GM19395 (cell line): ENCODE data around the gene CABLES1.

Experiments used
- ATAC-seq: cut with Tn5 transposase; IDR thresholded peaks from one replicate; pipeline ENCODE4 v1.9.1; 2021; ENCODE audit warnings: mild to moderate bottlenecking, moderate library complexity; ENCODE audit not compliant: unreplicated experiment

CABLES1 gene

DNA sequence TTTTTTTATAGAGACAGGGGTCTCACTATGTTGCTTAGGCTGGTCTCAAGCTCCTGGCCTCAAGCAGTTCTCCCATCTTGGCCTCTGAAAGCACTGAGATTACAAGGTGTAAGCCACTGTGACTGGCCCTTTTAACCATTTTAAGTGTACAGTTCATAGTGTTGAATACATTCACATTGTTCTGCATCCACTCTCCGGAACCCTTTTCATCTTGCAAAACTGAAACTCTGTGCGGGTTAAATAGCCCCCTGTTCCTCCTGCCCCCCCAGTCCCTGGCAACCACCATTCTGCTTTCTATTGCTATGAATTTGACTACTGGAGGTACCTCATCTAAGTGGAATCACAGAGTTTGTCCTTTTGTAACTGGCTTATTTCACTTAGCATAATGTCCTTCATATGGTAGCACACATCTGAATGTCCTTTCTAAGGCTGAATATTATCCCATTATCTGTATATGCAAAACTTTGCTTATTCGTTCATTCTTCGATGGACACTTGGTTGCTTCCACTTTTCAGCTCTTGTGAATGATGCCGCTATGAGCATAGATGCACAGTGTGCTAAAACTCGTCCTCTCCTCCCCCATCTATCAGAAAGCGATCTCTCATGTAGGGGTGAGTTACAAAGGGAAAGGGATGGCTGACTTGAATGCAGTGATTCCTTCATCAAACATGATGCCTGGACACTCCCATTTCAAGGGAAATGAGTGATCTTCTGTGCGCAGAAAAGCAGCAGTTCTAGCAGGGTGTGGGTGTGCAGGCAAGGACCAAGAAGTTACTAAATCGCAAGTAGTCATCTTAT, 30.2 kb downstream of the CABLES1 start:
- ATAC-seq: no peak

DNA sequence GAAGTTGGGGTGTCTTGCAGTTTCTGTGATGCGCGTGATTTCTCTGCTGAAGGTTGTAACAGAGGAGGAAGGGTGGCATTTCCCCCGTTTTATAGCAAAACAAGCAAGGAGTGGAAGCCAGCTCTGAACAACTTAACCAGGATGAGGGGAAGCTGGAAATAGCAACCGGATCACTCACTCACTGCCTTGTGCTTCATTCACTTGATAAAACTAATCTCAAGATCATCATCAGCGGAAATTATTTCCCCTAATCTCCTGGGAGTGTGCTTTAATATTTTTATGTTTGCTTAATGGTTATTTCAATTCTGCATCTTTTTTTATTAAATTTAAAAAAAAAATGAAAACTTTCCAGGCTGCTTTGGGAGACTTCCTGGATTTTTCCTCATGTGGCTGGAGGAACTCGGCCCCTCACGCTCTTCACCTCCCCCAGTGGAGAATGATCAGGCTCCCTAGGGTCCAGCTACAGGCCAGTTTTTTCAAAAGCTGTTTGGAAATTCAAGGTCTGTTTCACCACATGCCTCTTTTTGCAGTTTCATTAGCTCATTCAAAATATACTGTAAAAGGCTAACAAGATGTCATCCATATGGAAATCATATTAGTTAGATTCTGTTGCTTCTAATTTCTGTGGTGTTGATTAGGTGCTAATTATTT, 31.7 kb downstream of the CABLES1 start:
- no peak for ATAC-seq

DNA sequence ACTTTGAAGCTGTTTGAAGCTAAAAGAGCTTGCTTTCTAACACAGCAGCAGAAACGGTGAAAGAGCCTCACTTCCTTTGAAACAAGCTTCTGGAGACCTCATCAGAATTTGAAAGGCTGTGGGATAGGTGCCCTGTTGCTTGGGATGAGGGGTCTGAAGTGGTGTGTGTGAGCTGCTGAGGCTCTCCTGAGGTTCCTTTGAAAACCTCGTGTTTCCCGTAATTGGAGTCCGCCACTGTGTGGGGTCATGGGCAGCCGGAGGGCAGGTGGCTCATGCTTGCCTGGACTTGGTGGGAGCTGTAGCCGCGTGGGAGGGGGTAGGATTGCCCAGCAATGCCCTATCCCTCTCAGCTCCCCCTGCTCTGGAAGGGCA, 34.4 kb downstream of the CABLES1 start:
- ATAC-seq: no peak

DNA sequence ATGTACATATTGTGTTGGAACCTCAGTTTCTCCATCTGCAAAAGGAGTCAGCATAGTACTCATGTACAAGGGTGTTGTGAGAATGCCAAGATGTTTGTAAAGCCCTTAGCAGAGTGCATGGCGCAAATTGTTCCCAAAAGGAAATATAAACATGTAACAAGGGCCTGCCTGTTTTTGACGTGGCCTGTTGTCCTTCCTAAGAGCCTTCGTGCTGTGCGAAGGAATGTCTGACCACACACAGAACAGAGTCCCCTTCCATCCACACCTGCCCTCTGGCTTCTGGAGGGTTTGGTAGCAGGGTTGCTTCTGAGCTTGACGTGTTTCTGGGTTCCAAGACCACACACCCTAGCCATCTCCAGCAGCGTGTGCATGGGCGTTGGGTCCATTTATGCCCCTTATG, 34.9 kb downstream of the CABLES1 start:
- no peak for ATAC-seq

DNA sequence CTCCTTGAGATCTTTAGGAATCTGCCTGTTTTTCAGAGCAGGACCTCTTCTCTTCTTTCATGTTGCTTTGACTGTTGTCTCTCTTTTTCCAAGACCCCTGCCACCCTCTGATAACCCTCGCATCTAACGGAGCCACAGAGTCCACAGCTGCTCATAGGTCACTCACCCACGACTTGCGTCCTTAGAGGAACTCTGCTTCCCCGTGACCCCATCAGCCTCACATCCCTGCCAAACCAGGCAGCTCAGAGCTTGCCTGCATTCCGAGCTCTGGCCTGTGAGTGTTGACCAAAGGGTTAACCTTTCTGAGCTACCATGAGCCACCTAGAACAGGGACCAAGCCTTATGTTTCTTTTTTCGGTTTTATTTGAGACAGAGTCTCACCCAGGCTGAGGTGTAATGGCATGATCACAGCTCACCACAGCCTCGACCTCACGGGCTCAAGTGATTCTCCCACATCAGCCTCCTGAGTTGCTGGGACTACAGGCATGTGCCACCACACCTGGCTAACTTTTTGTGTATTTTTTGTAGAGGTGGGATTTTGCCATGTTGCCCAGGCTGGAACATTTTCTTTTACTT, 36.4 kb downstream of the CABLES1 start:
- no peak for ATAC-seq

DNA sequence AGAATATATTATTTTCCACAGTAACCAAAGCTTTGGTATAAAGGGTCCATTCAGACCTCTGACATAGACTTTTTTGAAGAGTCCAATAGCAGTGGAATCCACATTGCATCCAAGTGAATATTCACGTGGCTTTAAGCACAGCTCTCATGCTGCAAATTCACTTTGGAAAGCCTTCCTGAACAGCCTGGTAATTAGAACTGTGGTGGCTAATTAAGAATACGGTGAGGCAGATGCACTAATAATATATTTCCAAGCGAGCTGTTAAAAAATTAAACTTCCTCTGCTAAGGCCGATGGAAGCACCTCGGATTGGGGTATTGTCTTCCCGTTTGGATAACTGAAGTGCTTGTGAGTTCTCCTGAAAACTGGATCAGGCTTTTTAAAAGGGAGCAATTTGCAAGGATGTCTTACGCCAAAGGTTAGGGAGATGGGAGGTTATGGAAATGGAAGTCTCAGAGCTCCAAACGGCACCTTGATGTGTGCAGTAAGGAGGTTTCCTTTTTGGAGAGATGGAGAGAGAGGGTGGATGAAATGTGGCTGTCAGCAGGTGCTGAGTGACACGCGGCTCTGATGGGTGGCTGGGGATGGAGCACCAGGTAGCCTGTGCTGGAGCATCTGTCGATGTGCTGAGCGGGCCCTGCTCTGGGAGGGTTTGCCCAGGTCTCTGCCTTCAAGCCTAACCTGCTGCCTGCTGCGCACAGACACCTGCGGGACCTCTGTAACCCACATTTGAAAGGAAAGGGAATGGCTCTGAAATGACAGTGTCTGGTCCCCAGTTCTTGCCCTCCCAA, 37.5 kb downstream of the CABLES1 start:
- no peak for ATAC-seq

DNA sequence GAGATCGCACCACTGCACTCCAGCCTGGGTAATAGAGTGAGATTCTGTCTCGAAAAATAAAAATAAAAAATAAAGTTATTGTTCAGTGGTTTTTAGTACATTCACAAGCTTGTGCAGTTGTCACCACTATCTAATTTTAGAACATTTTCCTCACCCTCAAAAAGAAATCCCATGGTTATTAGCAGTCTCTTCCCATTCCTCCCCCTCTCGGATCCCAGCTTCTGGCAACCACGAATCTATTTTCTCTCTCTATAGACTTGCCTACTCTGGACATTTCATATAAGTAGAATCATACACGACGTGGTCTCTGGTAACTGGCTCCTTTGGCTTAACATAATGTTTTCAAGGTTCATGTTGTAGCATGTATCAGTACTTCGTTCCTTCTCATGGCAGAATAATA, 38.6 kb downstream of the CABLES1 start:
- ATAC-seq: no peak

DNA sequence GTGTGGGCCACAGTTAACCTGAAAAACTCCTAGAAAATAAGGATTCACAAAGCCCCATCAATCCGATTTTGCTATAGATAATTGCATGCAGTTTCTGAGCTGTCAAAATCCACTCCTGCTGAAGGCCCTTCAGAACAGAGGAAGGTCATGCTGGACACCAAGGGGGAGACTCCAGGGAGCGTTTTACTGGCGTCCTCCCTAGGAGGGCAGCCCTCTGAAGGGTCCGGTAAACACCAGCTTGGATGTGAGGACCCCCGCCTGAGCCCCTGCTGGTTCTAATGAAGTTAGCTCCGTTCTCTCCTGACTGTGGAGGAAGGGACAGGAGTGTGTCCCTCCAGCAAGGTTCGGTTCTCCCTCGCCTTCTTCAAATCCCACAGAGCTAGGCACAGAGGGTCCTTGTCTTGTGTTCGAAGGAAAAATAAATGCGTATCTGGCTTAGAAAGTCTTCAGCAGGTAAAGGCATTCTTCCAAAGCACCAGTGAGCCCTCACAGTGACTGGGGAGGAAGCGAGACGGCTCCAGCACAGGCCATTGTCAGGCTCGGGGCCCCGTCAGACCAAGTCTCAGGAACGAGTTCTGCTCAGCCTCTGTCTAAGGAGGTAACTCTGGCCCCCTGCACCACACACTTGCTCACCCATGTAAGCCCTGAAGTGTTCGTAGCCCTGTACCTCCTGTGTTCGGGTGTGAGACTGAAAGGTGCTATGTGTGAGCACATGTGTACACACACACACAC, 41.6 kb downstream of the CABLES1 start:
- no peak for ATAC-seq

DNA sequence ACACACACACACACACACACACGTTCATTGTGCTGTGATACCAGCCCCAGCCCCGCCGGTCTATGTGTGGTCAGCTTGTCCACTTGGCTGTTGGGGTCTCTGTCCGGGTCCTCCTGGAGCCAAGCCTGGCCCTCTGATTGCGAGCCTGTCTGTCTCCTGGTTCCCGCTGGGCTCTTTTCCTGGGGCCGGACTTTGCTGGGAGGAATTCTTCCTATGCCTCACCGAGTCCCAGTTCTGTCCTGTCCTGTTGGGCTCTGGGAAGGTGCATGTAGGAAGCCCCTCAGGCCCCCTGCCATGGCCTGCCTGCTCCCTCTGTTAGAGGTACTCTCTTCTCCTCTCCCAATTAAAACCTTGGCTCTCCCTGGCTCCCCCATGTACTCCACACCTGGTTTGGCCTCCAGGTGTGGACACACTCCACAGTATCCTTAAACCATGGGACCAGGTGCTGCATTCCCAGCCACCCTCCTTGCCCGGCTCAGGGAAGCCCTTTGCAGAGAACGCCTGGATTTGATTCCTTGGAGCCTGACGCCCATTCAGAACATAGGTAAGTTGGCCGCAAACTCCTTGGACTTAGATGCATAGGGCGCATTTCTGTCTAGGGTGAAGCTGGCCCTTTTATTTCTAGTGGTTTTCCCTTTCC, 42.3 kb downstream of the CABLES1 start:
- ATAC-seq: no peak

DNA sequence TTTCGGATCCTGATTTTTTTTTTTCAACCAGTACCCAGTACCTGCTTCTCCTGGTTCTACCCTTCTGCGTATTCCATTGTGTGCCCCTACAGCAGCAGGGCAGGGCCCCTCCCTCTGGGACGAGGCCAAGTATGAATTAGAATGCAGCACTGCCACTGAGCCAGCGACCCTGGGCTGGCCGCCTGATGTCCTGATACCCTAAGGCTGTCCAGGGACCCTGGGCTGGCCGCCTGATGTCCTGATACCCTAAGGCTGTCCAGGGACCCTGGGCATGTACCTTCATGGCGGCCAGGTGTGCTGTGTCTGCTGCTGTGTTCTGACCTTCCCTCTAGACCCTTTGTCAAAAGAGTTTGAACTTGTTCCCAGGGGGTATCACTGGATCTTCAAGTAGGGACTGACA, 42.9 kb downstream of the CABLES1 start:
- ATAC-seq: no peak

DNA sequence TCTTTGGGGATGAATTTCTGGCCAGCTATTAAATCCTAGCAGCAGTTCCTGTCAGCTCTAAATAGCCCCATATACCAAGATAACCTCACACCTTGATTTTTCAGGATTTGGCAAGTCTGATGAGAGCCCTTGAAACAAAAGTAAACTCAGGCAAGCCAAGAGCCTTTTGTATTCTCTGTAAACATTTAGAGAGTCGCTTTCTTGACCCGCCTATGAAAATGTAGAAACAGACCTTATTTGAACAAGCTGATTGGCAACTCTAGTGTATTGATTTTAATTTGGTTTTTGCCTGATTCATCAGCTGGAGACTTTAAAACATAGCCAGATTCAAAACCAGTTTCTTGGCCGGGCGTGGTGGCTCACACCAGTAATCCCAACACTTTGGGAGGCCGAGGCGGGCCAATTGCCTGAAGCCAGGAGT, 43.4 kb downstream of the CABLES1 start:
- no peak for ATAC-seq

DNA sequence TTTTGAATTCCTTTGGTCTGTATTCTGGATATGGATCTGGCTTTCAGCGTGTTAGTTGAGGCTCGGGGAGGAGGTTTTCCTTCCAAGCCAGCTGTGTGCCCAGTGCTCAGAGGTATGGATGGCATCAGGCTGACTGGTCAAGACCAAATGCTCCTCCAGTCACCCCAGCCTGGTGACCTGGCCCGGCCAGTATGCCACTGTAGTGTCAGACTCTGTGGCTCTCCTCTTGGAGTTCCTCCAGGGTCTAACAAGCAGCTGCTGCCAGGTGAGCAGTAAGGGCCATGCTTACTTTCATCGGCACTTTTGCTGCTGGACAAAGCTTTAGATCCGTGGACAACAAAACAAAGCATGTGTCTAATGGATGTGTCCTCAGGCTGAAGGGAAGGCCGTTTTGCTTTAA, 44.1 kb downstream of the CABLES1 start:
- ATAC-seq: no peak

DNA sequence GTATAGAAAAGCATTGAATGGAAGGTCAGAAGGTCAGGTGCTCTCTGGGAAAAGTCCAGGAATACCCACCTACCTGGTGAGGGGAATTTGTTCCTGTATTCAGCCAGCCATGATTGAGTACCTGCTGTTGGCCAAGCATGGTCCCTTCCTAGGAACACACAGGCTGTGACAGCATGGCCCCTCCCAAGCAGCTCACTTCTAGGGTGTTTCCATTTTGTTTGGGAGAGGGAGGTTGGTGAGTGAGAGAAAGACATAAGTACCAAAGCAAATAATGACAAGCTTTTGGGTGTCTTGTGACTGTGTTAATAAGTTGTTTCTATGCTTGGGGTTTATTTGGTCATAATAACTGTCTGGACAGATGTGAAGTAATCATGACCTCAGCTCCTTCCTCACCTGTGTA, 46.3 kb downstream of the CABLES1 start:
- ATAC-seq: no peak

DNA sequence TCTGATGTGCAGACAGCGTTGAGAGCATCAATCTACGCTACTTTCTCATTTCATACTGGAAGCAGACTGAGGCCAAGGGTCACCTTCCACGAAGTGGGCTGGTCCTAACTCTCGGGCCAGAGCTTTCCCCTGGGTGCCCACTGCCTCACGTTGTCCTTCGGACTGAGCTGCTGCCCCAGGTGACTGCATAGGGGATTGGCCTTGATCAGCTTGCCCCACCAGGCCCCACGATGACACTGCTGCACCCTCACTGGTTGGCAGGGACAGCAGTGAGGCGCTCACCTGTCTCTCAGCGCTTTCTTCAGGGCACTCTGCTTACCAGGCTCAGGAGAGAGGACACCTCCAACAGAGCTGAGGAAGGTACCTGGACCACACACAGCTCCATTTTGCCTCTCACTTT, 47.3 kb downstream of the CABLES1 start:
- ATAC-seq: no peak

DNA sequence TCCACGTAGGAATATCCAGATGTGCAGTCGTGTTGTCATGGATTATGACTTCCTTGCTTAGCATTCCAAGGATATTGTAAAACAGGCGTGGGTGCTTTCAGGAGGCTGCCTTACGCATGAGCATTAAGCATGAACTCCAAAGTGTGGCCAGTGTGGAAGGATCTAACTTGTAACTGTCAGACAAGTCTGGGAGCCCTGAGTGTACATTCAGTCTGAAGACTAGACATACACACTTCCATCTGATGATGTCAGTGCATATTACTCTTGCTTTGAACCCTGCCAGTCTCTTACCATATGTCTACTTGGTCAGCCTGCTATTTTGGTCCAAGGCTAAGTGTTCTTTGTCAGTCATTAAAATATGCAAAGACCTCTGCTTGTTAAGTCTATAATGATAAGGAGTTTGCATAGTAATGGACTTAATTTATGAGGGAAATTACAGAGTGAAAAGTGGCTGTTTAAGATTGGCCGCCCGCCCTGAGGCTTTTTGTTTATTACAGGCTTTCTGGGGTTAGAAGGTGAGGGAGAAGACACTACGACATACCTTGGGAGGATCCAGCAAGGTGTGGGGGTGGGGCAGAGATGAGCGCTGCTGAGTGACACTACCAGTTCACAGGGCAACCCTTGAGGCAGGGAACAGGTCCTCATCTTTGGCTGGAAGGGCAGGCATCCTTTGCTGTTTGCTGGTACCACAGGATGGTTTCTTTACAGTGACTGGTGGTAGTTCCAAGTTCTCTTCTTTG, 48.3 kb downstream of the CABLES1 start:
- no peak for ATAC-seq

DNA sequence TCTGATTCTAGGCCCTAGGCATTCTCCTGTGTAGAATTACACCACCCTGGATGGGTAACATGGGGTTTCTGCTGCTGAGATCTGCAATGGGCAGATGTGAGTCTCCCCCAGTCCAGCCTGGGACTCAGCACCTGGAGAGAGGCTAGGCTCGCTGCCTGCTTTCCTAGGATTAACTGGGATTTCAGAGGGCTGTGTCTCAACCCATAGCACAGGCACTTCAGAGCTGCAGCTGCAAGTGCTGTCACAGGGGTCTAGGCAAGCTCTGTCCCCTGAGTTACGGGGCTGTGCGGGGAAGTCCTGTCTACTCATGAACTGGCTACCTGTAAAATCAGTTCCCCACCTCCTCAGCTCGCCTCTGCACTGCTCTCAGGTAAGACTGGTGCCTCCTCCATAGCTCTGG, 51.5 kb downstream of the CABLES1 start:
- no peak for ATAC-seq

DNA sequence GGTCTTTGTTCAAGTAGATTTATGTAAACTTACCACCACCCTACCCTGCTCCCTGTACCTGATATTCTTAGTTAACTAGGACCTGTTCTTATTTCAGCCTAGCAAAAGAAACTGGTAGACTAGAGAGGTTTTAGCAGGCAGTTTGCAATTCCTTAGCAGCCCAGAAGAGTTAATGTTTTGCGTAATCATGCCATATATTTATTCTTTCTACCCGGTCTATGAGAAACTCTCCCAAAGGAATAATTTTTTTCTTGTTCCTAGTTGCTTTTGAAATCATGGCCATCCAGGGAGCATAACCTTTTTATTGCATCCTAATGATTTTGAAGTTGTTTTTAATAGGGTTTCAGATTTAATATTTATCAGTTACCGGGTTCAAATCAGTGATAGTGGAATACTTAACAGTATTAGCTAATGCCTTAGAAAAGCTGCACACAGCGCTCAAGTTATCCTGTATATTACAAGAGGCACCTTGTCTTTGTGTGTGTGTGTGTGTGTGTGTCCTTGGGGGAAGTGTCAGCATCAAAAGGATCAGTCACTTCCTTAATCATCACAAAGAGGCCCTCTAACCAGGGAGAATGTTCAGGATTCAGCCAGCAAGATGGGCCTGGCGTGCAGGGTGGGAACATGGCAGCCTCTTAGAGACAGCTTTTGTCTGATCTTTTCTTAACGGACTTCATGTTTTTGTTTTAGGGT, 52.9 kb downstream of the CABLES1 start:
- ATAC-seq: no peak

DNA sequence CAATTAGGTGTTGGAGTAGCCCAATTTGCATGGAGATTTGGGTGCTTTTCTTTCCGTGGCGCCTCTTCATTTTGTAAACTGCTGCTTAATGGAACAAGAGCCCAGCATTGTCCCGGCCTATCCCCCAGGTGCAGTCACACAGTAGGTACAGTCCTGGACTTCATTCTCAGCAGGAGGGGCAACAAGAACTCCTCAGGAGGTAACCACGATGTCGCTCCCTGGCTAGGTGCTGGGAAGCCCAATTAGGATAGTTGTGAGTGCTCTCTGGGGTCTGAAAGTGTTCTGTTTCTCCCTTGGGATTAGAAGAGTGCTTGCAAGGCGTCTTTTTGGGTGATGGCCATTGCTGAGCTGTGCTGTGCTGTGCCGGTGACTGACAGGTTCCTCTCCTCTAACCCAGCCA, 53.8 kb downstream of the CABLES1 start:
- no peak for ATAC-seq
